ENCODE measurements around the gene CCR5AS.

GRCh38 chr3:46386205-46386604 is 20.7 kb downstream of the CCR5AS start:
- no peak for TF ChIP-seq CTCF (conservative IDR thresholded peaks at IDR 0.05; ENCODE audit: low read depth in 2 of 2)
- no peak for TF ChIP-seq STAT1 (IDR thresholded peaks at IDR 0.05; ENCODE audit: unreplicated experiment)
- TF ChIP-seq EZH2 (IDR thresholded peaks at IDR 0.05; ENCODE audit: low read depth, unreplicated experiment): no peak
- TF ChIP-seq POLR2AphosphoS5 (IDR thresholded peaks at IDR 0.05; ENCODE audit: low read depth): no peak
- no peak for TF ChIP-seq ZNF114 (CRISPR knock-in tag; IDR thresholded peaks at IDR 0.05)
- no peak for TF ChIP-seq REST (IDR thresholded peaks at IDR 0.05; ENCODE audit: unreplicated experiment)
- no peak for TF ChIP-seq CREB1 (CRISPR knock-in tag; IDR thresholded peaks at IDR 0.05; ENCODE audit: low read depth)
- TF ChIP-seq NANOG (IDR thresholded peaks at IDR 0.05; ENCODE audit: borderline replicate concordance): no peak
- TF ChIP-seq JUNB (IDR thresholded peaks at IDR 0.05; ENCODE audit: unreplicated experiment): no peak
- TF ChIP-seq EZH2phosphoT487 (IDR thresholded peaks at IDR 0.05; ENCODE audit: unreplicated experiment): no peak
- no peak for TF ChIP-seq ETS1 (IDR thresholded peaks at IDR 0.05)
- no peak for TF ChIP-seq ZNF331 (CRISPR knock-in tag; IDR thresholded peaks at IDR 0.05; ENCODE audit: low read depth)
- TF ChIP-seq ZNF462 (CRISPR knock-in tag; IDR thresholded peaks at IDR 0.05): no peak

Measured in GM23338 (cell line).